BJ (cell line): ENCODE measurements around the gene TMEM131. TPM values are rescaled to one million over a fixed set of nuclear protein-coding genes. Genes with fewer than 3 reads are reported as not detected.

ENCODE experiments used
- CTCF ChIA-PET: fragments of 350-600 bp; formaldehyde crosslinking; extraction: SDS; loops from one replicate; lab custom pipeline; 2021; ENCODE audit warnings: antibody characterized with exemption, inconsistent platforms; lab: Yijun Ruan, JAX
- POLR2A ChIA-PET: fragments of 300-600 bp; sonication (Branson Sonifier 250); formaldehyde crosslinking; extraction: SDS; loops from one replicate; lab custom pipeline; 2021; ENCODE audit warnings: antibody characterized with exemption; lab: Charles Lee
- DNase-seq: peaks from one replicate; pipeline ENCODE4 v3.0.0-alpha.2; 2011; ENCODE audit warnings: low read depth
- H3K27me3 ChIP-seq: 2 replicates; pipeline ENCODE4 v1.6.0; 2011; ENCODE audit warnings: low read length; ENCODE audit not compliant: control insufficient read depth, insufficient read depth
- H3K36me3 ChIP-seq: 2 replicates; pipeline ENCODE4 v1.5.1; 2011; ENCODE audit warnings: low read length; ENCODE audit not compliant: control insufficient read depth, insufficient read depth
- H3K4me3 ChIP-seq: 2 replicates; pipeline ENCODE4 v1.5.1; 2011; ENCODE audit warnings: low read depth, mild to moderate bottlenecking, control low read depth, low read length
- CTCF ChIP-seq: IDR thresholded peaks from 2 replicates; pipeline ENCODE4 v1.5.1; 2011; ENCODE audit warnings: low read depth, mild to moderate bottlenecking, control low read depth, inconsistent platforms, low read length, moderate library complexity; ENCODE audit not compliant: insufficient read depth
- polyA plus RNA-seq: library from polyadenylated mRNA; depleted of rRNA; stranded (reverse); fragments of >200 nt; gene quantifications from 2 replicates; pipeline ENCODE4 v1.2.3, GENCODE V29; 2011

The TMEM131 gene
- polyA plus RNA-seq, 1 experiment = 11.8 TPM

DNA sequence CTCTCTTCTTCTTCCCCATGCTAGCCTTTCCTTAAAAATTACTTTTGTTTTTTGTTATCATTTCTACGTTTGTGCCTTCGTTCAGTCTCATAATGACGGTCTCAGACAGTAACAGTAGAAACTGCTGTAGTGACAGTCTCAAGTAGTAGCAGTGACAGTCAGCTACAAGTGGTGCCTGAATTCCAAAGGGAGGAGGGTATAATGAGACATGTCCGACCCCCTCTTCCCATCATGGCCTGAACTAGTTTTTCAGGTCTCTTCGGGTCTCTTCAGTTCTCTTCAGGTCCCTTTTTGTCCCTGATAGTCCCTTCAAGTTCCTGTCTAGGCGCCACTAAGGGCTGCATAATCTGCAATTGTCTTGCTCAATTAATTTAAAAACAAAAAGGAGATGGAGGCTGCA, 12.6 kb downstream of the TMEM131 start:
- no peak for DNase-seq
- TF ChIP-seq CTCF = no peak
- CTCF ChIA-PET = no interaction called here
- Histone ChIP-seq H3K4me3 (no peak overlapping the region), H3K36me3 (no peaks in the 10 kb centered on the region; the same call in 1 of the 2 replicates), H3K27me3 (no peaks in the 10 kb centered on the region)
- POLR2A ChIA-PET = no interaction called here

DNA sequence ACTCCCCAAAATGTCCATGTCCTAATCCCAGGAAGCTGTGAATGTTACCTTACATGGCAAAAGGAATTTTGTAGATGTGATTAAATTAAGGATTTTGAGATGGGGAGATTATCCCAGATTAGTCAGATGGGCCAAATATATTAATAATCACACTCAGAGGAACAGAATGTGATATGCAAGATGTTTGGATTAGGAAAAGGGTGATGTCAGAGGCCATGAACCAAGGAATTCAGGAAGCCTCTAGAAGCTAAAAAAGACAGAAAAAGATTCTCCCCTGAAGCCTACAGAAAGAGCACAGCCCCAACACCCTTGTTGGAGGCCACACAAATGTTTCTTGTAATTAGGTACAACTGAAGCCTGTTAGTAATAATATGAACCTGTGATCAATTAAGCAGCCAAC, 13.1 kb downstream of the TMEM131 start:
- Histone ChIP-seq H3K4me3 (no peak overlapping the region), H3K36me3 (no peaks in the 10 kb centered on the region; the same call in 1 of the 2 replicates), H3K27me3 (no peaks in the 10 kb centered on the region)
- no peak for DNase-seq
- no peak for TF ChIP-seq CTCF
- POLR2A ChIA-PET = no interaction called here
- CTCF ChIA-PET = interaction anchor here (0.9 kb wide), 1 partner anchor 13 kb away, joined by 4 read pairs; the partner anchor contains the start of gene TMEM131

DNA sequence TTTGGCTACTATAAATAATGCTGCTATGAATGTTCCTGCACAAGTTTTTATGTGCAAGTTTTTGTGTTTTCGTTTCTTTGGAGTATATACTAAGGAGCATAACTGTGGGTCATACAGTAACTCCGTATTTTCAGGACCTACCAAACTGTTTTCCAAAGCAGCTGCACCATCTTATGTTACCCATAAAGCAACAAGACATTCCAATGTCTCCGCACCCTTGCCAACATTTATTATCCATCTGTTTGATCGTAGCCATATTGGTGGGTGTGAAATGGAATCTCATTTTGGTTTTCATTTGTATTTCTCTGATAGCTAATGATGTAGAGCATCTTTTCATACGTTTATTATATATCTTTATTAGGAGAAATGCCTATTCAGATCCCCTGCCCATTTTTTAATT, 13.8 kb downstream of the TMEM131 start:
- H3K4me3 ChIP-seq = no peak overlapping the region
- H3K27me3 ChIP-seq = no peaks in the 10 kb centered on the region
- no peak for DNase-seq
- TF ChIP-seq CTCF = no peak
- ChIA-PET POLR2A (no interaction called here), CTCF (interaction anchor here (0.9 kb wide), 1 partner anchor 14 kb away, joined by 4 read pairs; the partner anchor contains the start of gene TMEM131)
- no peaks in the 10 kb centered on the region; the same call in 1 of the 2 replicates for H3K36me3 ChIP-seq

- H3K27me3 ChIP-seq = no peaks in the 10 kb centered on the region
- POLR2A ChIA-PET = no interaction called here
- CTCF ChIA-PET = no interaction called here
- H3K4me3 ChIP-seq = no peak overlapping the region
- no peak for TF ChIP-seq CTCF
- DNase-seq = no peak
- no peaks in the 10 kb centered on the region; the same call in 1 of the 2 replicates for H3K36me3 ChIP-seq
Observed at GRCh38 chr2:97979904-97980303, 15.8 kb downstream of the TMEM131 start.

DNA sequence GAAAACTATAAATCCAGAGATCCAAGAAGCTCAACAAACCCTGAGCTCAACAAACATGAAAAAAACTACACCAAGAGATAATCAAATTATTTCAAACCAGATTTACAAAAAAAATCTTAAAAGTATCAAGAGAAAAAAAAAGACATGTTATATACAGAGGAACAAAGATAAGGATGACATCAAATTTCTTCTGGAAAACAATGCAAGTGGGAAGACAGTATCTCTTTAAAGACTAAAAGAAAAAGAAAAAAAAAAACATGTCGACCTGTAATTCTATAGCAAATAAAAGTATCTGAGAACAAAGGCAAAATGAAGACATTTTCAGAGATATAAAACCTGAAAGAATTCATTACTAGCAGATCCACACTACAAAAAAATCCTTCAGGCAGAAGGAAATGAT, 21.3 kb downstream of the TMEM131 start:
- Histone ChIP-seq H3K4me3 (no peak overlapping the region), H3K36me3 (no peaks in the 10 kb centered on the region), H3K27me3 (no peaks in the 10 kb centered on the region)
- TF ChIP-seq CTCF = no peak
- POLR2A ChIA-PET = interaction anchor here (0.7 kb wide), 1 partner anchor 113 kb away, joined by 8 read pairs; no protein-coding TSS in a partner anchor
- no peak for DNase-seq
- CTCF ChIA-PET = no interaction called here
